Measurements from ENCODE around the gene HGD.

Gene HGD

GRCh38 chr3:120659834-120660233, 22.2 kb downstream of the HGD start:
- no peak overlapping the region for H3K4me3 ChIP-seq (ENCODE audit: low read depth, low read length)
- TF ChIP-seq CTCF (IDR thresholded peaks at IDR 0.05; ENCODE audit: borderline replicate concordance, insufficient read depth, low read depth, low read length), result no peak

DNA sequence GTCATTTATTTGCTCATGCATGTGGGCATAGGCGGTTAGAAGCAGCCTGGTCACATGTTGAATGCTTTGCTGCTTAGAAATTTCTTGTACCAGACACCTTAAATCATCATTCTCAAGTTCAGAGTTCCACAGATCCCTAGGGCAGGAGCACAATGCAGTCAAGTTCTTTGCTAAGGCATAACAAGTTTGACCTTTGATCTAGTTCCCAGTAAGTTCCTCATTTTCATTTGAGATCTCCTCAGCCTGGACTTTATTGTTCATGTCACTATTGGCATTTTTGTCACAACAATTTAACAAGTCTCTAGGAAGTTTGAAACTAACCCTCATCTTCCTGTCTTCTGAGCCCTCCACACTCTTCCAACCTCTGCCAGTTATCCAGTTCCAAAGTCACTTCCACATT, 22.8 kb downstream of the HGD start:
- TF ChIP-seq CTCF (IDR thresholded peaks at IDR 0.05; ENCODE audit: borderline replicate concordance, insufficient read depth, low read depth, low read length), result no peak
- H3K4me3 ChIP-seq (ENCODE audit: low read depth, low read length), result no peak overlapping the region

DNA sequence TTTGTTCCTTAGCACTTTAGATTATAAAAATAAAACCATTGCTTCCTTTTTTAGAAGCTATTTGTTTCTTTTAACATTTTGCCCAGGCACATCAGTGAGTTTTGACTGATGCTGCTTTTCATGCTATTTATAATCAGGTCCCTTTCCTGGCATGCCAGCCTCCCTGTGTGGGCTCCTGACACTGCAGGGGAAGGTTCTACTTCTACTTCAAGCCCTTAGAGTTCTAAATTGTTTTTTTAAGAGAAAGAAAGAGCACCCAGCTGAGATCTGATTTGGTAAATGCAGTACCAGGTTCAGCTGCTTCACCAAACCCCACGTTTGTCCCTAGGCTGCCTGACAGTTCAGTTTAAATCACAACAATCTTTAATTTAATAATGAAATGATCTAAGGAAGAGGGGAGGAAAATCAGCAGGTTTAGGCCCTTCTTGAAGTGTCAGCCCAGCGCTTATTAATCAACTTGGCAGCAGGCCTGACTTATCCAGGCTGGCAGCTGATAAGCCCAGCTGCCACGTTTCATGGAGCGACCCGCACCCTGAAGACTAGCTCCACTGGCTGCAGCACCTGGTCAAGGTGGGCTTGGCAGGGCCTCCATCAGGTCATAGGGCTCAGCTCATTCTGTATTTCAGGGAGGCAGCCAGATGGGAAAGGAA, 29.0 kb downstream of the HGD start:
- no peak for TF ChIP-seq CTCF (IDR thresholded peaks at IDR 0.05; ENCODE audit: borderline replicate concordance, insufficient read depth, low read depth, low read length)
- no peak overlapping the region for H3K4me3 ChIP-seq (ENCODE audit: low read depth, low read length)

- TF ChIP-seq CTCF (IDR thresholded peaks at IDR 0.05; ENCODE audit: borderline replicate concordance, insufficient read depth, low read depth, low read length), result no peak
- no peak overlapping the region for H3K4me3 ChIP-seq (ENCODE audit: low read depth, low read length)
These were observed 29.8 kb downstream of the HGD start for GRCh38 chr3:120652281-120652680.

DNA sequence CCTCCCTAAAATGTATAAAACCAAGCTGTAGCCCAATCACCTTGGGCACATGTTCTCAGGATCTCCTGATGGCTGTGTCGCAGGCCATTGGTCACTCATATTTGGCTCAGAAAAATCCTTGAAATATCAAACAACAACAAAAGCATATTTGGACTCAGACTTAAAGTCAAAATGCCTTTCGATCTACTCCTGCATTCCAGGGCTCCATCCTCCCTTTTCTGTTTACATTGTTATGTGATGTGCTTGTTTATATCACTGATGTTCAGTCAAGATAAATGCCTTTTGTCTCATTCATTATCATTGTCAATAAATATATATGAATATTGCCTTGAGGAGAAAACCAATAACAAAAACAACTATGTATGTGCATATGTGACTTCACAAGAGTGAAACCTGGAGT, 31.7 kb downstream of the HGD start:
- no peak for TF ChIP-seq CTCF (IDR thresholded peaks at IDR 0.05; ENCODE audit: borderline replicate concordance, insufficient read depth, low read depth, low read length)

DNA sequence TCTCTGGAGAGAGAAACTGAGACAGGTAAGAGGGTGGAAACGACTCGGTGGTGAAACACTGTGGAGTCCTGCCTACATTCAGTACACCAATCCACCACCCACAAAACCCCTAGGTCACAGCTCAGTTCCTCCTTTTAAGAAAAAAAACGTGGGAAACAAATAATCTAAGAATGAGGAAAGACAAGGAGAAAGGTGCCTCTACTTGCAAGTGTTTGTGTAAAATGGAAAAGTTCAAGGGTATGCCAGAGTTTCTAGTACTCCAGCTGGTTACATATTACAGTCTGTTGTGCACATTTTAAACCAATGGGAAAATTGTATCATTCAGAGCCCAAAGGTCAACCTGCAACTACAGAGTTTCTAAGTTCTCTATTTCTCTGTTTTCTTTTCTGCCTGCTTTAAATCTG, 32.2 kb downstream of the HGD start:
- TF ChIP-seq CTCF (IDR thresholded peaks at IDR 0.05; ENCODE audit: borderline replicate concordance, insufficient read depth, low read depth, low read length), result no peak
- H3K4me3 ChIP-seq (ENCODE audit: low read depth, low read length), result no peak overlapping the region

More for the DNA sequence above, 31.7 kb downstream of the HGD start:
- H3K4me3 ChIP-seq (ENCODE audit: low read depth, low read length), result no peak overlapping the region

GRCh38 chr3:120648290-120648689, 33.7 kb downstream of the HGD start:
- H3K4me3 ChIP-seq (ENCODE audit: low read depth, low read length), result no peak overlapping the region
- no peak for TF ChIP-seq CTCF (IDR thresholded peaks at IDR 0.05; ENCODE audit: borderline replicate concordance, insufficient read depth, low read depth, low read length)

Data from GM12875 (cell line).